ENCODE data around the gene PPP1R12B.
"Not testable (repeated sequence)": the region's sequence is repeated elsewhere in the genome, so short reads cannot be mapped to it uniquely, and the experiment has no call there.

Gene PPP1R12B

GRCh38 chr1:202439308-202439707 is 90.8 kb downstream of the PPP1R12B start:
- DNase-seq (ENCODE audit: low read depth) = no peak

GRCh38 chr1:202448140-202448539 is 99.6 kb downstream of the PPP1R12B start:
- not testable (repeated sequence) for DNase-seq (ENCODE audit: low read depth)

GRCh38 chr1:202451641-202452040 is 103.1 kb downstream of the PPP1R12B start:
- DNase-seq (ENCODE audit: low read depth) = not testable (repeated sequence)

- no peak for DNase-seq (ENCODE audit: low read depth)
These were observed 104.0 kb downstream of the PPP1R12B start for GRCh38 chr1:202452508-202452907.

GRCh38 chr1:202456372-202457169 is 108.1 kb downstream of the PPP1R12B start:
- DNase-seq (ENCODE audit: low read depth) = peak; percentile 76

GRCh38 chr1:202458651-202459050 is 110.2 kb downstream of the PPP1R12B start:
- DNase-seq (ENCODE audit: low read depth) = not testable (repeated sequence)

- DNase-seq (ENCODE audit: low read depth) = peak; percentile 35
These were observed 111.1 kb downstream of the PPP1R12B start for GRCh38 chr1:202459470-202460142.

- DNase-seq (ENCODE audit: low read depth) = peak; percentile 84
These were observed 111.6 kb downstream of the PPP1R12B start for GRCh38 chr1:202460143-202460495.

- DNase-seq (ENCODE audit: low read depth) = no peak
These were observed 114.0 kb downstream of the PPP1R12B start for GRCh38 chr1:202462342-202463076.

GRCh38 chr1:202464153-202464742 is 115.7 kb downstream of the PPP1R12B start:
- DNase-seq (ENCODE audit: low read depth) = peak; percentile 61

- peak; percentile 29 for DNase-seq (ENCODE audit: low read depth)
These were observed 117.3 kb downstream of the PPP1R12B start for GRCh38 chr1:202465644-202466270.

- not testable (repeated sequence) for DNase-seq (ENCODE audit: low read depth)
These were observed 117.8 kb downstream of the PPP1R12B start for GRCh38 chr1:202466339-202466738.

- DNase-seq (ENCODE audit: low read depth) = not testable (repeated sequence)
These were observed 118.9 kb downstream of the PPP1R12B start for GRCh38 chr1:202467381-202467780.

- peak; percentile 55 for DNase-seq (ENCODE audit: low read depth)
These were observed 120.2 kb downstream of the PPP1R12B start for GRCh38 chr1:202468695-202469094.

GRCh38 chr1:202469123-202469522 is 120.6 kb downstream of the PPP1R12B start:
- DNase-seq (ENCODE audit: low read depth) = not testable (repeated sequence)

GRCh38 chr1:202471246-202471645 is 122.7 kb downstream of the PPP1R12B start:
- no peak for DNase-seq (ENCODE audit: low read depth)

GRCh38 chr1:202472347-202473124 is 124.0 kb downstream of the PPP1R12B start:
- DNase-seq (ENCODE audit: low read depth) = not testable (repeated sequence)

- DNase-seq (ENCODE audit: low read depth) = not testable (repeated sequence)
These were observed 125.0 kb downstream of the PPP1R12B start for GRCh38 chr1:202473266-202474045.

GRCh38 chr1:202479661-202480060 is 131.2 kb downstream of the PPP1R12B start:
- not testable (repeated sequence) for DNase-seq (ENCODE audit: low read depth)

- DNase-seq (ENCODE audit: low read depth) = peak; percentile 49
These were observed 132.1 kb downstream of the PPP1R12B start for GRCh38 chr1:202480640-202481039.

Measured in ELR (cell line).